ENCODE measurements around the gene STEEP1.
A peak's percentile ranks its signal among the peaks of the same experiment; 100 is the strongest.

DNA sequence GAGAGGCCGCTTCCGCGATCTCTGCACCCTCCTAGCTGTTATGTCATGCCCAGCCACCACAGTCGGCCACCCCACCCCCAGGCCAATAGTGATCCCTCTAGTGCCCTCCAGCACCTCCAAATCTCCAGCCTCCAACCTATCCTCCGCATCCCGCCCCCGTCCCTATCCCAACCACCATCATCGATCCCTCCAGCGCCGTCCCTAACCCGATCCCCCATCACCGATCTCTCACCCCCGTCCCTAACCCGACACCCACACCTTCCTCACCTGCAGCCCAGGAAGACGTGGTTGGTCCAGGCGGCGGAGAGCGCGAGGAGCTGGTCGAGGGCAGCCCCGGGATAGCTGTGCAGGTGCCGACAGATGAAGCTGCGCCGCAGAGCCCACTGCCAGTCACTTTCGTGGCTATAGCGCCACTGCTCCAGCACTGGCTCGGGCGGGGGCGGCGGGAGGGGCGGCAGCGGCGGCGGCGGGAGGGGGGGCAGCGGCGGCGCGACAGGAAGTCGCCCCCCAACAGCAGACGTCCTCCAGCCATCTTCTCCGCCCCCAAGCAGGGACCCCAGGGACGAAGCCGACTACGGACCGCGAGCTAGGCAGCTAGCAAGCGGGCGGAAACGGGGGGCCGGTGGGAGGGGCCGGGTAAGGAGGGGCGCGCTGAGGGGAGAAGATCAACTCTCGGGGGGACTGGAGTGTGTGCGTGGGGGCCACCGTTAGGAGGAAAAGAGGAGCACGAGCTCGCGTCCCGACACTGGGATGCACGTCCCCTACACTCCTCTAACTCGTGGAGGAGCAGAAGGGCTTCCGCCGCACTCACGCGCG lies 40.5 kb upstream of the STEEP1 start:
- TF ChIP-seq, protein P1, sequence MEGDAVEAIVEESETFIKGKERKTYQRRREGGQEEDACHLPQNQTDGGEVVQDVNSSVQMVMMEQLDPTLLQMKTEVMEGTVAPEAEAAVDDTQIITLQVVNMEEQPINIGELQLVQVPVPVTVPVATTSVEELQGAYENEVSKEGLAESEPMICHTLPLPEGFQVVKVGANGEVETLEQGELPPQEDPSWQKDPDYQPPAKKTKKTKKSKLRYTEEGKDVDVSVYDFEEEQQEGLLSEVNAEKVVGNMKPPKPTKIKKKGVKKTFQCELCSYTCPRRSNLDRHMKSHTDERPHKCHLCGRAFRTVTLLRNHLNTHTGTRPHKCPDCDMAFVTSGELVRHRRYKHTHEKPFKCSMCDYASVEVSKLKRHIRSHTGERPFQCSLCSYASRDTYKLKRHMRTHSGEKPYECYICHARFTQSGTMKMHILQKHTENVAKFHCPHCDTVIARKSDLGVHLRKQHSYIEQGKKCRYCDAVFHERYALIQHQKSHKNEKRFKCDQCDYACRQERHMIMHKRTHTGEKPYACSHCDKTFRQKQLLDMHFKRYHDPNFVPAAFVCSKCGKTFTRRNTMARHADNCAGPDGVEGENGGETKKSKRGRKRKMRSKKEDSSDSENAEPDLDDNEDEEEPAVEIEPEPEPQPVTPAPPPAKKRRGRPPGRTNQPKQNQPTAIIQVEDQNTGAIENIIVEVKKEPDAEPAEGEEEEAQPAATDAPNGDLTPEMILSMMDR (IDR thresholded peaks at IDR 0.05): 0 out of 2 replicates have a peak, but pooled peaks have one; percentile 6
- no peak for TF ChIP-seq ZFX (IDR thresholded peaks at IDR 0.05; ENCODE audit: borderline replicate concordance)

All from 22Rv1 (cell line).